Measurements from ENCODE around the gene ENOPH1. TPM values are rescaled to one million over a fixed set of nuclear protein-coding genes. Genes with fewer than 3 reads are reported as not detected.

Gene ENOPH1
- total RNA-seq, 1 donor from 2014 or later: 53.8 TPM

GRCh38 chr4:82428526-82428968 lies 1.8 kb upstream of the ENOPH1 start:
- DNase-seq (ENCODE audit: low read depth): no peak

GRCh38 chr4:82428969-82429727 lies 1.2 kb upstream of the ENOPH1 start:
- DNase-seq (ENCODE audit: low read depth): peak; percentile 64

- DNase-seq (ENCODE audit: low read depth): peak; percentile 21
Observed at GRCh38 chr4:82429728-82430192, 630 bp upstream of the ENOPH1 start.

GRCh38 chr4:82430964-82431745 lies 765 bp downstream of the ENOPH1 start:
- peak; percentile 19 for DNase-seq (ENCODE audit: low read depth)

GRCh38 chr4:82431831-82432230 lies 1.4 kb downstream of the ENOPH1 start:
- DNase-seq (ENCODE audit: low read depth): no peak

- DNase-seq (ENCODE audit: low read depth): no peak
Observed at GRCh38 chr4:82432596-82432995, 2.2 kb downstream of the ENOPH1 start.

DNA sequence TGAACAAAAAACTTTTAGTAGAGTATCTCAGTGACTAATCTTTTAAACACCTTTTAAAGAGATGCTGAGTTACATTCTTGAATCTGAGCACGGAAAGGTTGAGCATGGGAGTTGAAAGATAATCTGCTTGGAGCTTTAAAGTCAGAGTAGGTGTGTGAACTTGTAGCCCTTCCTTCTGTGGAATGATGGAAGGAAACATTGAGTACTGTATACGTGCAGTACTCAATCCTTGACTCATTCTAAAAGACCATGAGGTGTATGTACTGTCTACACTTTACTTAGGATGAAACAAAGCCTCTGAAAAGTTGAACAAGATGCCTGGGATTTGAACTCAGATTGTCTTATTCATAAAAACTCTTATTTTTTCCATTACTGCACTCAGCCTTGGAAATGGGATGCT lies 3.4 kb downstream of the ENOPH1 start:
- no peak for DNase-seq (ENCODE audit: low read depth)

GRCh38 chr4:82434949-82435348 lies 4.6 kb downstream of the ENOPH1 start:
- DNase-seq (ENCODE audit: low read depth): no peak

DNA sequence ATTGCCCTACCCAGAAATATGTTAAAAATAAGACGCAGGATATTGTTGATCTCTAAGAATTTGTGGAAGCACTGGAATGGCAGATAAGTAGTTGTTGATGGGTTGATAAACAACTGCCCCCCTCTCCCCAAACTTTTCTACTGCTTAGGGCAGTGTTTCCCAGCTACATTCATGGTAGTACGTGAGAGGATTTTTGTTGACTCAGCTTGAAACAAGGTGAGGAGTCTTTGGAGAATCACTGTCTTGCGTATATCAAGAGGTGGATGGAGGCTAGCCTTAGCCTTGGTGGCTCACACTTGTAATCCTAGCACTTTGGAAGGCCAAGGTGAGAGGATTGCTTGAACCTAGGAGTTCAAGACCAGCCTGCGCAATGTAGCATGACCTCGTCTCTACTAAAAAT lies 5.7 kb downstream of the ENOPH1 start:
- no peak for DNase-seq (ENCODE audit: low read depth)

GRCh38 chr4:82436780-82437179 lies 6.4 kb downstream of the ENOPH1 start:
- DNase-seq (ENCODE audit: low read depth): no peak

DNA sequence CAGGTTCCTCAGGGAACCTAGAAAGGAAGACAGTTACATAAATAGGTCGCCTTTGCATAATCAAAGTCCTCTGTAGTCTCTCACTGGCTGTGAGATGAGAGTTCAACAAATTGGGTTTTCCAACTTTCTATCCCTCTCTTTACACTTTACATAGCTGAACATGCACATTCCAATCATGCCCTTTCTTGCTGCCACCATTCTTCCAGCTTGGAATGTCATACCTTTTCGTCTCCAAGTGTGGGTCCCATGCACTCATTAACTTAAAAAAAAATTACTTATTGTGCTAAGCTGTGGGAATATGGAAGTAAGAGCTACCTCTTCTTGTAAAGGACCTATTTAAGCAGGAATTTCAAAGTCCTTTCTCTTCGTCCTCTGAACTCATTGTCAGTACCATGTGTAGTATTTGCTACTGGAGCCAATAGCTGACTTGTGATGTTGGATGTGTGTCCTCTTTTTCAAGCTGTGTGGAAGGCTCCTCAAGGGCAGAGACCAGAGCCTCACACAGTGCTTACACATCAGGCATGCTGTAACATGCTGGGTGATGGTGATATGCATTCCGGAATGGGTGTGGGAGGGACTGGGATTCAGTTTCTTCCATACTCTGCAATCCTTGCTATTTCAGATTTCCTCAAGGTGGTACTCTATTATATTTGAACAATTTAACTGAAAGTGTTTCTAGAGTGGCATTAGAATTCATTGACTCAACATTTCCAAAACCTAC lies 7.1 kb downstream of the ENOPH1 start:
- DNase-seq (ENCODE audit: low read depth): peak; percentile 26

DNA sequence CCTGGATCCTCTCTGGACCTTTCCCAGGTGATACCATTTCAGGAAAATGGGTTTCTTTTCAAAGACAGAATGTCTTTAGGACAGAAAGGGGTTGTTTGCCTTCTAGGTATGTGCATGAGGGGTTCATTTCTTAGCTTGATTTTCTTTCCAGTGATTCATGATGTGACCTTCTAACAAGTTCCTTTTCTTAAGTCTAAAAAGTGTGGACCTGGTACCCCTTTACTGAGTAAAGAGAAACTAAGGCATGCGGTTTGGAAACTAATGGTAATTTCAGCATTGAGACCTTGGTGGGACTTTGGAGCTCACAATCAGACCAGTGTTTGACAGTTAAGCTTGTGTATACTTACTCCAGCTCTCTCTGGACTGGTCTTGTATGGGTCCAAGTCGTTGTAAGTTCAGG lies 8.7 kb downstream of the ENOPH1 start:
- DNase-seq (ENCODE audit: low read depth): no peak

DNA sequence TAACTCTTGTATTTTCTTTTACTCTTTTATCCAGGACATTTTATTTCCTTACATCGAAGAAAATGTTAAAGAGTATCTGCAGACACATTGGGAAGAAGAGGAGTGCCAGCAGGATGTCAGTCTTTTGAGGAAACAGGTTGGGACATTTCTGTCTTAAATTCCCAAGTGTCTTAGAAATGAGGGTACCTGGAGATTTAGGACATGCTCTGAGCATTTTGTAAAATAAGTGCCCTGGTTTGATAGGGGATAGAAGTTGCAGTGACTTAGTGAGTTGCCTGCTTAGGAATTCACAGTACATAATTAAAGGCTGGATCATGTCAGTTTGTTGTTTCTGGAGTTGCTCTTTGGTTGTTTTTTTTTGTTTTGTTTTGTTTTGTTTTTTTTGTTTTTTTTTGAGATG lies 17.5 kb downstream of the ENOPH1 start:
- DNase-seq (ENCODE audit: low read depth): no peak

- no peak for DNase-seq (ENCODE audit: low read depth)
Observed at GRCh38 chr4:82450966-82451755, 20.8 kb downstream of the ENOPH1 start.

GRCh38 chr4:82452026-82452425 lies 21.6 kb downstream of the ENOPH1 start:
- DNase-seq (ENCODE audit: low read depth): no peak

DNA sequence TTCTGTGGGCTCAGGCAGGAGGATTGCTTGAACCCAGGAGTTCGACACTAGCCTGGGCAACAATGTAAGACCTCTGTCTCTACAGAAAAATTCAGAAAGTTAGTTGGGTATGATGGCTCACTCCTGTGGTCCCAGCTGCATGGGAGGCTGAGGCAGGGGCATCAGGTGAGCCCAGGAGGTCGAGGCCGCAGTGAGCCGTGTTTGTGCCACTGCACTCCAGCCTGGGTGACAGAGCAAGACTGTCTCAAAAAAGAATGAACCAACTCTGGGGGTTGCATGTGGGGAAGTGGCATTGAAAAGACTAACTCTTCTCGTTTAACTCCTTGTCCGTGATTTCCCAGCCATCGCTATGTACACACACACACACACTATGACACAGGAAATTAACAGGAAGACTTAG lies 26.9 kb downstream of the ENOPH1 start:
- DNase-seq (ENCODE audit: low read depth): no peak

DNA sequence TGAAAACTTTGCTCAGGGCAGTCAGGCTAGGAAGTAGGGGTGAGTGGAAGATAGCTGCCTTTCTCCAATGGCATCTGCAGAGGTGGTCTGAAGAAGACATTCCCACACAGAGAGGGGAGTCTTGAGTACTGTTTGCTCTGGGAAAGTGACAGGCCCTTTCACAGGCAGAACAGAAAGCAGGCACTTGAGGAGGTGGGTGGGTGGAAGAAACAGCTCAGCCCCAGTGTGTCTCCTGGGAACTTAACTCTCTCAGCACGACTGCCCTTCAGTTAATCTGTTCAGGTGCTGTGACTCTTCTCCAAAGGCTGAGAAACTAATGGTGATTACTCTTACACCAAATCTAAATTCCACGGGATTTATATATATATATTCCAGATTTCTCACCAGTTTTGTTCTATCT lies 28.3 kb downstream of the ENOPH1 start:
- no peak for DNase-seq (ENCODE audit: low read depth)

DNA sequence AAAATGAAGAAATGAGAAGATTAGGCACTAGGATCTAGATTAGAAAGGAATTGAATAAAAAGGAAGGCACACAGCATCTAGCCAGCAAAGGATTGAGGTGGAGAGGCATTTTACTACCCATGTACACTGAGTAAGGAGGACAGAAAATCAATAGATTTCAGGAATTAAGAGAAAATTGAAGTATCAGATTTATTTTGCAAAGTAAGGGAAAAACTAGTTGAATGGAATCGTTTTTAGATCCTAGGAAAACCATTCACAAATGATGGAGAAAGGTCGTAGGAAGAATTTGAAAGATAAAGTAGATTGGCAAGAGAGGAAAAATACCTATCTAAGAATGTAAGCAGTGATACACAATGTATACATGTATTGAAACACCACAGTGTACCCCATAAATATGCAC lies 31.3 kb downstream of the ENOPH1 start:
- no peak for DNase-seq (ENCODE audit: low read depth)

DNA sequence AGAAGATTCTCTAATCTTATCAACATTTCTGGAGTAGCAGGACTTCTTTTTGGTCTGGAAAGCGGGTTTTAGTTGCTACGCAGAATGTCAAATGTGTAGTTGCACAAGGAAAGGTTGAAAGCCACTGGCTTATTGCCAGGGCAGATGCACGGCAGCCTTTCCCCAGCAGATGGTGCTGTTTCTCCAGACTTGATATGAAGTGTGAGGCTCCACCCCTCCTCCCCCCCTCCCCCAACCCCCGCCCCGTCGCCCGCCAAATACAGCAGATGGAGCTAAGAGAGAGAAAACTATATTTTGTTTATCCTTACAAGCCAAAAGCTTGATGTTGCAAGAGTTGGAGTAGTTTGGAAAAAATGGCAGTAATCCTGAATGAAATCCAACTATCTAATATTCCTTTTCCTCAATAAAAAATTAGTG lies 32.0 kb downstream of the ENOPH1 start:
- DNase-seq (ENCODE audit: low read depth): peak; percentile 70

GRCh38 chr4:82463221-82463620 lies 32.8 kb downstream of the ENOPH1 start:
- DNase-seq (ENCODE audit: low read depth): no peak

GRCh38 chr4:82467471-82467870 lies 37.1 kb downstream of the ENOPH1 start:
- peak; percentile 71 for DNase-seq (ENCODE audit: low read depth)

Measured in renal cortical epithelial cell (primary cell).